ENCODE results near the gene SLC16A3. TPM values are rescaled to one million over a fixed set of nuclear protein-coding genes. Genes with fewer than 3 reads are reported as not detected.

Gene SLC16A3
- total RNA-seq, 1 donor from 2014 or later: 21.1 TPM

DNA sequence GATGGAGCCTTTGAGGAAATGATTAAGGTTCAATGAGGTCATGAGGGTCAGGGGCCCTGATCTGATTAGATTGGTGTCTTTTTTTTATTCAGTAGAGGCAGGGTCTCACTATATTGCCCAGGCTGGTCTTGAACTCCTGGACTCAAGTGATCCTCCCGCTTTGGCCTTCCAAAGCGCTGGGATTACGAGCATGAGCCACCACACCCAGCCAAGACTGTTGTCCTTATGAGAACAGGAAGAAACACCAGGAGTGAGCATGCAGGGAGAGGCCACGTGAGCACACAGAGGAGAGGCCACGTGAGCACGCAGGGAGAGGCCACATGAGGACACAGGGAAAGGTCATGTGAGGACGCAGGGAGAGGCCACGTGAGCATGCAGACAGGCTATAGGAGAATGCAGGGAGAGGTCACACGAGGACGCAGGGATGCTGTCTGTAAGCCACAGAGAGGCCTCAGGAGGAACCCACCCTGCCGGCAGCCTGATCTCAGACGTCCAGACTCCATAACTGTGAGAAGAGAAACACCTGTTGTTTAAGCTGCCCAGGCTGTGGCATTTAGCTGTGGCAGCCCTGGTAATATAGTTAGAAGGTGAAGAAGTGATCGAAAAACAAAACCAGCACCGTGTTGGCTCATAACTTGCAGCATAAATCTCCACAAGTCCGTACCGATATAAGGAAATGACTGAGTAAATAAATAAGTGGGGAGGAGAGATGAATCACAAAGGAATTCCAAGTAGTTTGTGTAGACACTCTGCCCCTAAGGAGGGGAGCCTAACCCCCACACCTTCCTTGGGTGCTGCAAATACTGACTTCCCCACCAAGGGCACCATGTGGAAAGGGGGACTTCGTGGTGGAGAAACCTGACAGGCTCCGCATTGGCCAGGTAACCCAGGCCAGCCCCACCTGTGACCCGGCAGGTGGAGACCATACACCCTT is 59.3 kb downstream of the SLC16A3 start:
- no peak overlapping the region for H3K4me3 ChIP-seq
- peak overlapping the region; percentile 75 for H3K27ac ChIP-seq
- TF ChIP-seq, protein P1, sequence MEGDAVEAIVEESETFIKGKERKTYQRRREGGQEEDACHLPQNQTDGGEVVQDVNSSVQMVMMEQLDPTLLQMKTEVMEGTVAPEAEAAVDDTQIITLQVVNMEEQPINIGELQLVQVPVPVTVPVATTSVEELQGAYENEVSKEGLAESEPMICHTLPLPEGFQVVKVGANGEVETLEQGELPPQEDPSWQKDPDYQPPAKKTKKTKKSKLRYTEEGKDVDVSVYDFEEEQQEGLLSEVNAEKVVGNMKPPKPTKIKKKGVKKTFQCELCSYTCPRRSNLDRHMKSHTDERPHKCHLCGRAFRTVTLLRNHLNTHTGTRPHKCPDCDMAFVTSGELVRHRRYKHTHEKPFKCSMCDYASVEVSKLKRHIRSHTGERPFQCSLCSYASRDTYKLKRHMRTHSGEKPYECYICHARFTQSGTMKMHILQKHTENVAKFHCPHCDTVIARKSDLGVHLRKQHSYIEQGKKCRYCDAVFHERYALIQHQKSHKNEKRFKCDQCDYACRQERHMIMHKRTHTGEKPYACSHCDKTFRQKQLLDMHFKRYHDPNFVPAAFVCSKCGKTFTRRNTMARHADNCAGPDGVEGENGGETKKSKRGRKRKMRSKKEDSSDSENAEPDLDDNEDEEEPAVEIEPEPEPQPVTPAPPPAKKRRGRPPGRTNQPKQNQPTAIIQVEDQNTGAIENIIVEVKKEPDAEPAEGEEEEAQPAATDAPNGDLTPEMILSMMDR (IDR thresholded peaks at IDR 0.05): no peak
- peak; percentile 52 to 76 for TF ChIP-seq POLR2AphosphoS5 (IDR thresholded peaks at IDR 0.05; ENCODE audit: insufficient read depth in 1 of 2, low read depth in 1 of 2)
- no peak for DNase-seq (ENCODE audit: extremely low spot score in 2 of 2)
- no peaks in the 10 kb centered on the region for H3K9me3 ChIP-seq
- intact Hi-C loops (cut with DNase I): no loop called here
- H3K36me3 ChIP-seq: no peaks in the 10 kb centered on the region
- H3K4me1 ChIP-seq: peaks cover 58% of the 10 kb centered on the region
- H3K27me3 ChIP-seq: no peaks in the 10 kb centered on the region

Small RNA genes within 50 kb of the gene (microRNA-seq; reads per million reads assigned to microRNA genes)
- gene MIR6787 (ENCODE audit: borderline number of aligned reads, borderline replicate concordance): not detected

Other genes with a start within 250 kb of the SLC16A3 start
- 101 TPM for gene CENPX, start 206.2 kb upstream of the SLC16A3 start, total RNA-seq
- 14.0 TPM for gene LRRC45, start 205.7 kb upstream of the SLC16A3 start, total RNA-seq
- 12.8 TPM for gene RAC3, start 197.4 kb upstream of the SLC16A3 start, total RNA-seq
- 106 TPM for gene DCXR, start 191.3 kb upstream of the SLC16A3 start, total RNA-seq
- gene RFNG, start 177.2 kb upstream of the SLC16A3 start, total RNA-seq: 61.4 TPM
- gene GPS1, start 177.1 kb upstream of the SLC16A3 start, total RNA-seq: 80.3 TPM
- 72.4 TPM for gene DUS1L, start 163.2 kb upstream of the SLC16A3 start, total RNA-seq
- gene FASN, start 130.8 kb upstream of the SLC16A3 start, total RNA-seq: 127 TPM
- 26.5 TPM for gene CCDC57, start 16.2 kb upstream of the SLC16A3 start, total RNA-seq
- 67.8 TPM for gene CSNK1D, start 44.7 kb downstream of the SLC16A3 start, total RNA-seq
- gene CD7, start 88.6 kb downstream of the SLC16A3 start, total RNA-seq: 5.2 TPM
- gene SECTM1, start 104.7 kb downstream of the SLC16A3 start, total RNA-seq: 37.1 TPM
- gene TEX19, start 130.2 kb downstream of the SLC16A3 start, total RNA-seq: not detected
- not detected for gene UTS2R, start 142.7 kb downstream of the SLC16A3 start, total RNA-seq
- gene HEXD, start 189.3 kb downstream of the SLC16A3 start, total RNA-seq: 90.4 TPM
- 25.5 TPM for gene OGFOD3, start 189.5 kb downstream of the SLC16A3 start, total RNA-seq
- gene CYBC1, start 221.7 kb downstream of the SLC16A3 start, total RNA-seq: 51.6 TPM
- 62.6 TPM for gene NARF, start 229.7 kb downstream of the SLC16A3 start, total RNA-seq

Measured in vagina (tissue), 2 donors.